ENCODE measurements around the gene TXNIP. TPM values are rescaled to one million over a fixed set of nuclear protein-coding genes. Genes with fewer than 3 reads are reported as not detected.

TXNIP gene
- total and polyA plus RNA-seq, 7 experiments from 2014 or later: 498 to 5,430 (median 675) TPM

DNA sequence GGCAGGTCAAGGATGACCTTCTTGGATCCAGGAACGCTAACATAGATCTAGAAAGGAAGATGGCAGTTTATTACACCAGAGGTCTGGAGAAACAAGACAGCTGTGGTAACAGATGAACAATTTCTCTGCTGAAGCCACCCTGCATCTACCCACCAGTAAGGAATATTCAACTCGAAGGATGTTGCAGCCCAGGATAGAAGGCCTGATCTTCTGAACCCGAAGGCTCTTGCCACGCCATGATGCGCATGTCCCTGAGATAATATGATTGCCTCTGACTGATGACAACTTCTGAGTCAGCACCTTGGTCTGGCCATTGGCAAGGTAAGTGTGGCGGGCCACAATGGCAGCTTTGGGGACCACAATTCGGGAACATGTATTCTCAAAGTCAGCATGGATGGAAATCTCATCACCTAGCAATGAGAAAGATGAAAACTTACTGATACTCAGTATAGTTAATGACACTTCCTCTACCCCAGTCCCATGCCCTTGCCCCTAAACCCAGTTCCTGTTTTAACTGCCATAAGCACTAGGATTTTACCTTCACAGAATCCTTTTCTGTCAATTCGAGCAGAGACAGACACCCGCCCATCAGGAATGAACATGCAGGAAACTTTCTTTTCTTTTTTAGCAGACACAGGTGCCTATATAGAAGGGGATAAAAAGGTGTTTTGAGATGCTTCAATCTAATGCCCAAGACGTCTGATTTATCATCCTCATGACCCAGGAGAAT lies 1.8 kb downstream of the TXNIP start:
- Histone ChIP-seq H3K36me3 (ENCODE audit: control insufficient read depth in 2 of 3, insufficient read depth in 3 of 3, low read length in 3 of 3) (peaks cover 36 to 47% (median 37%) of the 10 kb centered on the region in 3 experiments), H3K4me3 (ENCODE audit: low read length) (peak overlapping the region; percentile 97), H3K4me1 (ENCODE audit: control insufficient read depth in 2 of 2, insufficient read depth in 2 of 2, low read length in 2 of 2) (peaks cover 29 to 39% of the 10 kb centered on the region in 2 donors), H3K27ac (ENCODE audit: low read depth, low read length) (peak overlapping the region; percentile 91), H3K9me3 (ENCODE audit: control insufficient read depth in 2 of 3, low read length in 3 of 3) (no peaks in the 10 kb centered on the region), H3K27me3 (ENCODE audit: control insufficient read depth in 2 of 2, insufficient read depth in 2 of 2, low read length in 2 of 2) (no peaks in the 10 kb centered on the region)
- ChIA-PET CTCF (interaction anchor here (1.4 to 12.8 kb wide), 4 partner anchors 9 to 20 kb away, joined by 3 to 193 read pairs (median 12); no protein-coding TSS in a partner anchor), POLR2A (interaction anchor here (0.7 to 35.8 kb wide), 11 partner anchors 8 to 146 kb away, joined by 3 to 1779 read pairs (median 24); partner anchors contain the start of genes ANKRD34A, HJV, LIX1L and PIAS3)
- ATAC-seq (no peak), DNase-seq (peak in 1 of 9 donors; percentile 11)
- Mint-ChIP-seq H3K9me3 (peaks cover 0 to 14% (median 0%) of the 10 kb centered on the region in 11 donors), H3K27ac (peak overlapping the region; percentile 94 to 99 (median 97)), H3K4me1 (peaks cover 37 to 75% (median 57%) of the 10 kb centered on the region in 7 donors), H3K4me3 (peak overlapping the region; percentile 89 to 99 (median 98)), H3K36me3 (peaks cover 31 to 52% (median 50%) of the 10 kb centered on the region in 5 donors), H3K27me3 (peaks cover 0 to 3% (median 0%) of the 10 kb centered on the region in 5 donors)
- intact Hi-C loops (cut with micrococcal nuclease): loop anchor here in 1 of 2 donors (5.0 kb wide), 1 partner anchor 32 kb away; the partner anchor contains the start of genes ANKRD34A and POLR3GL

DNA sequence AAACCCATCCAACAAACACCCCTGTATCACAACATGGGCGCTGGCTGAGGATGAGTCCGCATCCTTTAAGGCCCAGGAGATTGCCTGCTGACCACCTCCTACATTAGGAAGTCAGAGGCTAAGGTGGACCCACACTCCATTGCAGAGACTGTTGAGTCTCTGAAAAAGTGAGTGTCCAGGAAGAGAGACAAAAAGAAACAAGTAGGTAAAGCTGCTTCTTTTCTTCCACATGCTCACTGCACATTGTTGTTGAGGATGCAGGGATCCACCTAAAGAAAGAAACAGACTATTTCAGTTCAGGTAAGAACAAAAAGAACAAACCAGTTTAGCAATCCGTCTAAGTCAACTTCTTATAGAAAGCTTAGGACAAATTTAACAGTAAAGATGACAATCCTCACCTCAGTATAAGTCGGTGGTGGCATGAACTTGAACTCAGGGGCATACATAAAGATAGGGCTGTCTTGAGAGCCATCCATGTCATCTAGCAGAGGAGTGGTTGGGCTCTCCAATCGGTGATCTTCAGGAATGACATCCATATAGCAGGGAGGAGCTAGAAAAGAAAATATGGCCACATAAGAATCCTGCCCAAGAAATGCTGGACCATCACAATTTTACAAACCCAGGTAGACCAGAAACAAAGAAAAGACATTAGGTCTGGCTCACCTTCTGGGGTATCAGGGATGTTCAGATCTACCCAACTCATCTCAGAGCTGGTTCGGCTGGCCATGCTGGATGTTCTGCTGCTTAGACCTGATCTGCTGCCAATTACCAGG lies 2.6 kb downstream of the TXNIP start:
- H3K9me3 ChIP-seq (ENCODE audit: control insufficient read depth in 2 of 3, low read length in 3 of 3): no peaks in the 10 kb centered on the region
- H3K27me3 ChIP-seq (ENCODE audit: control insufficient read depth in 2 of 2, insufficient read depth in 2 of 2, low read length in 2 of 2): no peaks in the 10 kb centered on the region
- intact Hi-C loops (cut with micrococcal nuclease): no loop called here
- ATAC-seq: no peak
- peaks cover 22 to 34% of the 10 kb centered on the region in 2 donors for H3K4me1 ChIP-seq (ENCODE audit: control insufficient read depth in 2 of 2, insufficient read depth in 2 of 2, low read length in 2 of 2)
- peaks cover 0 to 3% (median 0%) of the 10 kb centered on the region in 5 donors for H3K27me3 Mint-ChIP-seq
- H3K4me3 ChIP-seq (ENCODE audit: low read length): peak overlapping the region; percentile 97
- H3K4me3 Mint-ChIP-seq: peak overlapping the region; percentile 89 to 99 (median 98)
- DNase-seq: no peak
- peaks cover 0 to 14% (median under 1%) of the 10 kb centered on the region in 11 donors for H3K9me3 Mint-ChIP-seq
- ChIA-PET POLR2A (interaction anchor here (0.7 to 35.8 kb wide), 10 partner anchors 7 to 145 kb away, joined by 3 to 1779 read pairs (median 16); partner anchors contain the start of genes ANKRD34A, HJV, LIX1L and PEX11B), CTCF (interaction anchor here (1.4 to 12.8 kb wide), 5 partner anchors 9 to 21 kb away, joined by 3 to 193 read pairs (median 5); no protein-coding TSS in a partner anchor)
- peak overlapping the region; percentile 91 for H3K27ac ChIP-seq (ENCODE audit: low read depth, low read length)
- H3K4me1 Mint-ChIP-seq: peaks cover 39 to 71% (median 55%) of the 10 kb centered on the region in 7 donors
- H3K36me3 ChIP-seq (ENCODE audit: control insufficient read depth in 2 of 3, insufficient read depth in 3 of 3, low read length in 3 of 3): peaks cover 36 to 47% (median 37%) of the 10 kb centered on the region in 3 experiments
- H3K36me3 Mint-ChIP-seq: peaks cover 31 to 52% (median 49%) of the 10 kb centered on the region in 5 donors
- peak overlapping the region; percentile 94 to 99 (median 97) for H3K27ac Mint-ChIP-seq

DNA sequence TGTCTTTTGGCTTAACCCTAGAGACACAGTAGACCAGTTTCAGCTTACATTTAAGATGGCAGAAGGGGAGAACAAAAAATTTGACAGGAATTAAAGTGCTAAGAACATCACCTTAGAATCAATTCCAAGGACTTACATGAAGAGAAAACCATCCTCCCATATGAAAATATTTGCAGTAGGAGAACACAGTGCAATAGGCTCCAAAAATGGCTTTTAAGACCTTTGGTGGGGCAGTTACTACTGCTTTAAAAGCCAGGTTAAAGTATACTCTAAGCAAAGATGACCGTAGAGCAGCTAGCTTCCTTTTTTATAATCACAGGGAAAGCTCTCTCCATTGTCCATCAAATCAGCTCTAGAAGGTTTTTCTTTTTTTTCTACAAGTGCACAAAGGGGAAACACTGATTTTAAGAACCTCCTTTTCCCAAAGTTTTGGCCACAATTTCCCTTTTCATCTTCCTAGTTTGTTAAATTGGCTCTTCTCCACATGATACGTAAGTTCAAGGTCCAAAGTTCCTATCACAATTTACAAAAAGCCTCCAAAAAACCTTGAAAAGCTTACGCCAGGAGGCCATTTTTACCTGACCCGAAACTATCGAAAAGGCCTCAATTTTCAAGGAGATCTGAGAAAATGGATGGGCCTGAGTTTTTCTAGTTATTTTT lies 3.3 kb downstream of the TXNIP start:
- H3K4me3 Mint-ChIP-seq: peak overlapping the region; percentile 89 to 99 (median 98)
- Histone ChIP-seq H3K4me1 (ENCODE audit: control insufficient read depth in 2 of 2, insufficient read depth in 2 of 2, low read length in 2 of 2) (peaks cover 15 to 34% of the 10 kb centered on the region in 2 donors), H3K27me3 (ENCODE audit: control insufficient read depth in 2 of 2, insufficient read depth in 2 of 2, low read length in 2 of 2) (no peaks in the 10 kb centered on the region), H3K4me3 (ENCODE audit: low read length) (peak overlapping the region; percentile 97), H3K9me3 (ENCODE audit: control insufficient read depth in 2 of 3, low read length in 3 of 3) (no peaks in the 10 kb centered on the region), H3K36me3 (ENCODE audit: control insufficient read depth in 2 of 3, insufficient read depth in 3 of 3, low read length in 3 of 3) (peaks cover 36 to 47% (median 37%) of the 10 kb centered on the region in 3 experiments), H3K27ac (ENCODE audit: low read depth, low read length) (peak overlapping the region; percentile 91)
- ATAC-seq (no peak), DNase-seq (no peak)
- H3K27me3 Mint-ChIP-seq: peaks cover 0 to 3% (median 0%) of the 10 kb centered on the region in 5 donors
- H3K27ac Mint-ChIP-seq: peak overlapping the region; percentile 74 to 99 (median 97)
- POLR2A ChIA-PET: interaction anchor here (1.1 to 35.8 kb wide), 7 partner anchors 6 to 134 kb away, joined by 3 to 1779 read pairs (median 61); partner anchors contain the start of genes ANKRD34A, HJV, LIX1L and PEX11B
- peaks cover 31 to 52% (median 50%) of the 10 kb centered on the region in 5 donors for H3K36me3 Mint-ChIP-seq
- H3K9me3 Mint-ChIP-seq: peaks cover 0 to 14% (median 2%) of the 10 kb centered on the region in 11 donors
- CTCF ChIA-PET: interaction anchor here (1.4 to 12.8 kb wide), 4 partner anchors 9 to 14 kb away, joined by 3 to 193 read pairs (median 12); no protein-coding TSS in a partner anchor
- peaks cover 40 to 68% (median 55%) of the 10 kb centered on the region in 7 donors for H3K4me1 Mint-ChIP-seq
- intact Hi-C loops (cut with micrococcal nuclease): no loop called here

DNA sequence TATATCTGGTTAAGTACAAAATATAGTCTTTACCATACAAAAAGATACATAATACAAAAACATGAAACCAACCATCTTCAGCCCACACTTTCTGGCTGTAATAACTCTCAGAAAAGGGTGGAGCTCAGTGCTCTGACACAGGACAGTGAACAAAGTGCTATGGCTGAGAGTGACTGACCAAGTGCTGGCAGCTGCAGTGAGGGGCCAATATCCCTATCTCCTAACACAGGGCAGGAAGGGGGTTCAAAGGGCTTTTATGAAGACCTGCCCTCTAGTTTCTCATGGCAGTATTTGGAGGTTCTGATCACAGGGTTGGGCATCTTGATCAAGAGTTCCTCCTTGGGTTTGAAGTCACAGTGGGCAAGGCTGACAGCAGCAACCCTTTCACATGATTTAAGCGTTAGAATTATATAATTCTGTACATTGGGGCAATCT lies 3.9 kb downstream of the TXNIP start:
- ChIA-PET POLR2A (interaction anchor here (1.1 to 35.8 kb wide), 8 partner anchors 6 to 134 kb away, joined by 3 to 1779 read pairs (median 42); partner anchors contain the start of genes ANKRD34A, HJV, LIX1L and PEX11B), CTCF (interaction anchor here (1.5 to 12.8 kb wide), 3 partner anchors 8 to 14 kb away, joined by 5 to 193 read pairs (median 20); no protein-coding TSS in a partner anchor)
- Mint-ChIP-seq H3K4me1 (peaks cover 41 to 66% (median 60%) of the 10 kb centered on the region in 7 donors), H3K4me3 (peak overlapping the region; percentile 89 to 99 (median 98)), H3K27ac (peak overlapping the region; percentile 65 to 99 (median 94)), H3K36me3 (peaks cover 31 to 52% (median 50%) of the 10 kb centered on the region in 5 donors), H3K9me3 (peaks cover 0 to 14% (median 2%) of the 10 kb centered on the region in 11 donors), H3K27me3 (peaks cover 0 to 3% (median 0%) of the 10 kb centered on the region in 5 donors)
- Histone ChIP-seq H3K27ac (ENCODE audit: low read depth, low read length) (peak overlapping the region; percentile 91), H3K27me3 (ENCODE audit: control insufficient read depth in 2 of 2, insufficient read depth in 2 of 2, low read length in 2 of 2) (no peaks in the 10 kb centered on the region), H3K36me3 (ENCODE audit: control insufficient read depth in 2 of 3, insufficient read depth in 3 of 3, low read length in 3 of 3) (peaks cover 36 to 47% (median 37%) of the 10 kb centered on the region in 3 experiments), H3K4me3 (ENCODE audit: low read length) (peak overlapping the region; percentile 97), H3K9me3 (ENCODE audit: control insufficient read depth in 2 of 3, low read length in 3 of 3) (no peaks in the 10 kb centered on the region), H3K4me1 (ENCODE audit: control insufficient read depth in 2 of 2, insufficient read depth in 2 of 2, low read length in 2 of 2) (peaks cover 13 to 40% of the 10 kb centered on the region in 2 donors)
- DNase-seq (peak in 1 of 9 donors; percentile 23), ATAC-seq (no peak)
- intact Hi-C loops (cut with micrococcal nuclease): no loop called here

DNA sequence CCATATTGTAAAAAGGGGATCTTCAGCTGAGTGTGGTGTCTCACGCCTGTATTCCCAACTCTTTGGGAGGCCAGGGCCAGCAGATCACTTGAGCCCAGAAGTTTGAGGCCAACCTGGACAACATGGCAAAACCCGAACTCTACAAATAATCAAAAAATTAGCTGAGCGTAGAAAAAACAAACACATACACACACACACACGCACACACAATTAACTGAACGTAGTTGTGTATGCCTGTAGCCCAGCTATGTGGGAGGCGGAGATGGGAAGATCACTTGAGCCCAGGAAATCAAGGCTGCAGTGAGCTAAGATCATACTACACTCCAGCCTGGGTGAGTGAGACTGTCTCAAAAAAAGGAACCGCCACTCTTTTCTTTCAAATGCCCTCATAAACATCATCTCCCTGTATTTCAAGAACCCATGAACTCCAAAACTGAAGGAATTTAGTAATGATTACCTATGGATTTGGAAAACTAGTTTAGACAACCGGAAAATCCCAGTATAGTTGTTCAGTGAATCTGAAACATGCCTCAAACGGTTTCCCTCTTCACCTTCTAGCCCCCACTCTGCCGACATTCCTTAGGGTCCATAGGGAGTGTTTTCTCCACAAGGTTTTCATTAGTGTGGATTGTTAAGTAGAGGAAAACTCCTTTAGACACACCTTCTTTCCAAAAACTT lies 4.5 kb downstream of the TXNIP start:
- POLR2A ChIA-PET: interaction anchor here (1.7 to 35.8 kb wide), 6 partner anchors 5 to 64 kb away, joined by 9 to 1779 read pairs (median 94); partner anchors contain the start of genes ANKRD34A, HJV, LIX1L and POLR3GL
- Mint-ChIP-seq H3K4me3 (peak overlapping the region; percentile 61 to 99 (median 98)), H3K4me1 (peaks cover 42 to 65% (median 60%) of the 10 kb centered on the region in 7 donors), H3K27me3 (peaks cover 0 to 3% (median 0%) of the 10 kb centered on the region in 5 donors), H3K27ac (peak overlapping the region; percentile 57 to 97 (median 89)), H3K9me3 (peaks cover 0 to 14% (median 2%) of the 10 kb centered on the region in 11 donors), H3K36me3 (peaks cover 31 to 52% (median 50%) of the 10 kb centered on the region in 5 donors)
- peak overlapping the region; percentile 91 for H3K27ac ChIP-seq (ENCODE audit: low read depth, low read length)
- CTCF ChIA-PET: interaction anchor here (1.3 to 12.8 kb wide), 2 partner anchors 12 to 16 kb away, joined by 4 to 193 read pairs; no protein-coding TSS in a partner anchor
- H3K27me3 ChIP-seq (ENCODE audit: control insufficient read depth in 2 of 2, insufficient read depth in 2 of 2, low read length in 2 of 2): no peaks in the 10 kb centered on the region
- peaks cover 36 to 46% (median 37%) of the 10 kb centered on the region in 3 experiments for H3K36me3 ChIP-seq (ENCODE audit: control insufficient read depth in 2 of 3, insufficient read depth in 3 of 3, low read length in 3 of 3)
- ATAC-seq (no peak), DNase-seq (peak in 2 of 9 donors; percentile 32 to 40)
- peaks cover 13 to 41% of the 10 kb centered on the region in 2 donors for H3K4me1 ChIP-seq (ENCODE audit: control insufficient read depth in 2 of 2, insufficient read depth in 2 of 2, low read length in 2 of 2)
- intact Hi-C loops (cut with micrococcal nuclease): no loop called here
- H3K9me3 ChIP-seq (ENCODE audit: control insufficient read depth in 2 of 3, low read length in 3 of 3): no peaks in the 10 kb centered on the region
- H3K4me3 ChIP-seq (ENCODE audit: low read length): peak overlapping the region; percentile 97

Data from naive thymus-derived CD4-positive, alpha-beta T cell (primary cell).